Nucleus accumbens (tissue), 56 donors: ENCODE results near the gene ANKRD34A.
"Not testable (repeated sequence)": the region's sequence is repeated elsewhere in the genome, so short reads cannot be mapped to it uniquely, and the experiment has no call there.

Experiments
- DNase-seq, 56 donors: peaks; one replicate each; lab custom pipeline; 2025; lab: John Stamatoyannopoulos, UW

ANKRD34A gene

DNA sequence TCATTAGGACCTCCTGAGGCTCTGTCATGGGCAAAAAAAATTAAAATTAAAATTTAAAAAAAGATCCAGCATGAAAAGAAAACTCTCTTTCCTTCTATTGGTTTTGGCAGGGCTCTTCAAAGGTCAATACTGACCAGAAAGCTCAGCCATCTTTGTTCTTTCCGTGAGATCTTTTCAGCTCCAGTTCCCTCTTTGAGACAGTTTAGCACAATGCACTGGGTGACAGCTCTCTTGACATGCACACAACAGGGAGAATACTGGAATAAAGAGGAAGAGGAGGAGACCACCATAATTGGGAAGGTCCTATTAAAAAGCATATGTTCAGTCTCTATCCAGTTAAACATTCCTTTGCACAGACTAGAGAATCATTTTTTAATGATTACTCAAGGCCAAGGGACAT lies 12.8 kb downstream of the ANKRD34A start:
- no peak for DNase-seq

GRCh38 chr1:145949219-145949618 lies 15.2 kb downstream of the ANKRD34A start:
- no peak for DNase-seq

GRCh38 chr1:145947551-145947950 lies 16.8 kb downstream of the ANKRD34A start:
- DNase-seq = no peak

DNA sequence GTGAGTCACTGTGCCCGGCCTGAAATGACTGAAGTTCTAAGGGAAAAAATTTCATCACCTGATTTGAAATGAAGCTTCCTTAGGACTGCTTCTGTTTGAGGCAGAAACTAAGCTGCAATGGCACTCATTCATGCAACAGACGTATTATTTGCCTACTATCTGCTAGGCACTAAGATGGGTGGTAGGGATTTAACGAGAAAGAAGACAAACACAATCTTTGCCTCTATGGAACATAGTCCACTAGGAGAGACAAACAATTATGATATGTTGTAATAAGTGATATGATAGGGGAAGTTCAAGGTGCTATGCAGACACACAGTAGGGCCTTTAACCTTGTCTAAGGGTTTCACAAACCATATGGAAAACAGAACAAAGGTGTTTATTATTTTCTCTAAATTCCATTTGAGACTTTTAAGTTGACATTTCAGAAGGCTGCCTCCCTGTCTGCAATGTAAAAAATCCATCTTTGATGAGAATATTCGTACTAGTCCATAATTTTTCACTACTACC lies 17.8 kb downstream of the ANKRD34A start:
- DNase-seq = no peak

DNA sequence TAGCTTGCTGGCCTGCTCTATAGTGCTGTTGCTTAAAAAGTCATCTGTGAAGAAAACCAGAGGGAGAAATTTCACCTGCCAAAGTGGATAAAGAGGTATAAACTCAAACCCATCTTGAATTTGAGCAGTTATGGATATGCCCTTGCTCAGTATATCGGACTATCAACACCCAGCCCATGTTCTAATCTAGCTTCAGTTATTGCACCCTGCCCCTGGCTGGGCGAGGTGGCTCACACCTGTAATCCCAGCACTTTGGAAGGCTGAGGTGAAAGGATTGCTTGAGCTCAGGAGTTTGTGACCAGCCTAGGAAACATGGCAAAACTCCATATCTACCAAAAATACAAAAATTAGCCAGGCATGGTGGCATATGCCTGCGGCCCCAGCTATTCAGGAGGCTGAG lies 19.8 kb downstream of the ANKRD34A start:
- DNase-seq = no peak

GRCh38 chr1:145942871-145943270 lies 21.5 kb downstream of the ANKRD34A start:
- no peak for DNase-seq

DNA sequence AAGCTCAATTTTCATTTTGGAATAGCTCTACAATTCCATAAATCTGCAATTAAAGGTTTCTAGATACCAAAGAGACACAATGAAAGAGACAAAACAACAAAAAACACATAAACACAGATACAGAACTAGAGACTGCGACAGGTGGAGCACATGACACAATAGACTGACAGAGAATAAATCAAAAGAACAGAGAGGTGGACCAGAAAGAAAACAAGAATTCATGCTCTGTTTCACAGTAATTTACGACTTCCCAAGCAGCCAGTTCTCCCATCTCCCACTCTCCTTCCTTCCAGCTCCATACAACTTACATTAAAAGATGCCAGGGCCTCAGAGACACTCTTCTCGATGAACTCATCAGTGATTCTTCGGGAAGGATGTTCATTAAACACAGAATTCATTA lies 22.0 kb downstream of the ANKRD34A start:
- no peak for DNase-seq

- no peak for DNase-seq
These were observed 26.9 kb downstream of the ANKRD34A start for GRCh38 chr1:145937436-145937835.

- DNase-seq = peak in 2 of 56 donors; percentile 2 to 7
These were observed 28.1 kb downstream of the ANKRD34A start for GRCh38 chr1:145936247-145936646.

GRCh38 chr1:145935708-145936107 lies 28.7 kb downstream of the ANKRD34A start:
- DNase-seq = no peak

DNA sequence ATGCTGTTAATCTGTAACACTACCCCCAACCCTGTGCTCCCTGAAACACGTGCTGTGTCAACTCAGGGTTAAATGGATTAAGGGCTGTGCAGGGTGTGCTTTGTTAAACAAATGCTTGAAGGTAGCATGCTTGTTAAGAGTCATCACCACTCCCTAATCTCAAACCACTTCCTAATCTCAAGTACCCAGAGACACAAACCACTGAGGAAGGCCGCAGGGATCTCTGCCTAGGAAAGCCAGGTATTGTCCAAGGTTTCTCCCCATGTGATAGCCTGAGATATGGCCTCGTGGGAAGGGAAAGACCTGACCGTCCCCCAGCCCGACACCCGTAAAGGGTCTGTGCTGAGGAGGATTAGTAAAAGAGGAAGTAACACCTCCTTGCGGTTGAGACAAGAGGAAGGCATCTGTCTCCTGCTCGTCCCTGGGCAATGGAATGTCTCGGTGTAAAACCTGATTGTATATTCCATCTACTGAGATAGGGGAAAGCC lies 31.8 kb downstream of the ANKRD34A start:
- DNase-seq = peak in 1 of 56 donors; percentile 5

DNA sequence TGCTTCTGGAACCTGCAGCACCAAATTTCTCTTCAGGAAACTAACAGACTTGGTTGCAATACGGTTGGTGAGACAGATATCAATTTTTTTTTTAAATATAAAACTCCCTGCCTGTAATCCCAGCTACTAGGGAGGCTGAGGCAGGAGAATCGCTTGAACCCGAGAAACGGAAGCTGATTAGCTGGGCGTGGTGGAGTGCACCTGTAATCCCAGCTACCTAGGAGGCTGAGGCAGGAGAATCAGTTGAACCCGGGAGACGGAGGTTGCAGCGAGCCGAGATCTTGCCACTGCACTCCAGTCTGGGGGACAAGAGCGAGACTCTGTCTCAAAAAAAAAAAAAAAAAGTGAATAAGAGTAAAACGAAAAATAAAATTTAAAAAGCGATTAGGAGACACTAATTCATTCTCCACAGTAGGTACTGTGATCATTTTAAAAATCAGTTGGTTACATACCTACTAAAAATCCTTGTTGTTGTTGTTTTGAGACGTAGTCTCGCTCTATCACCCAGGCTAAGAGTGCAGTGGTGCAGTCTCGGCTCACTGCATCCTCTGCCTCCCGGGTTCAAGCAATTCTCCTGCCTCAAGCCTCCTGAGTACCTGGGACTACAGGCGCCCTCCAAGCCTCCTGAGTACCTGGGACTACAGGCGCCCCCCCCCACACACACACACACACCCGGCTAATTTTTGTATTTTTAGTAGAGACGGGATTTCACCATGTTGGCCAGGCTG lies 36.3 kb downstream of the ANKRD34A start:
- peak in 4 of 56 donors; percentile 4 to 43 (median 8) for DNase-seq

- DNase-seq = peak in 55 of 56 donors; percentile 43 to 98 (median 92)
These were observed 37.1 kb downstream of the ANKRD34A start, which contains the start of gene RBM8A for GRCh38 chr1:145927063-145927886. RBM8A (minus strand) TSS chr1:145927484; CDS start chr1:145927426, 58 bp downstream.

DNA sequence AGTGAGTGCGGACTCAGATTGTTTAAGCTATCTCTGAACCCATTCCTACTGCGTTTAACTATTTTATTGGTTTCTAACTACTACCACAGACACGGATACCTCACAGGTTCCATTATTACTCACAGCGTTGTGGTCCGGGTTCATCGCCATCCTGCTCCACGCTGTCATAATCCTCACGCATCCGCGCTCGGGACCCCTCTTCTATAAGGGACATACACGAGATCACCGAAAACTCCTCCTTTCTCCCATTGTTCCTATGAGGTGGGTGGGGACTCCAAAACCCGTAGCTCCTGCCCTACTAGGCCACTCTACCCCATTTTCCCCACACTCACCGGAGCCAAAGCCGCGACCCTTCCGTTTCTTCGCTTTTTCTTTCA lies 37.7 kb downstream of the ANKRD34A start:
- peak in 1 of 56 donors; percentile 35 for DNase-seq

DNA sequence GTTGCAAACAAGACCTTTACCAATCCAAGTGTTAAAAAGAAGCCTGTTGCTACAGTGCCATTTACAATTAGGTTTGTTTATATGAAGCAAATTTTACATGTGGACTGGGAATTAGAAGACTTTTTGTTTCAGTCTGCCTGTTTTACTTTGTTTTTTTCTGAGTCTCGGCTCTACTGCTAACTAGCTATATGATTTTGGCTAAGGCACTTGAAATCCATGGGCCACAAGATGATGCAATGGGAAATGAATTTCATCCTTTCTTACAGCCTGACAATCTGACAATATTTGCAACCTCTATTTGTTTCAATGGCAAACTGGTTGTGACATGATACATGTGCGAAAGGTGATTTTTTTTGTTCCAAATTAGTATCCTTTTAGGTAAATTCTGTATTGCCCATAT lies 42.1 kb downstream of the ANKRD34A start:
- no peak for DNase-seq

GRCh38 chr1:145920297-145920696 lies 44.1 kb downstream of the ANKRD34A start:
- DNase-seq = not testable (repeated sequence)

DNA sequence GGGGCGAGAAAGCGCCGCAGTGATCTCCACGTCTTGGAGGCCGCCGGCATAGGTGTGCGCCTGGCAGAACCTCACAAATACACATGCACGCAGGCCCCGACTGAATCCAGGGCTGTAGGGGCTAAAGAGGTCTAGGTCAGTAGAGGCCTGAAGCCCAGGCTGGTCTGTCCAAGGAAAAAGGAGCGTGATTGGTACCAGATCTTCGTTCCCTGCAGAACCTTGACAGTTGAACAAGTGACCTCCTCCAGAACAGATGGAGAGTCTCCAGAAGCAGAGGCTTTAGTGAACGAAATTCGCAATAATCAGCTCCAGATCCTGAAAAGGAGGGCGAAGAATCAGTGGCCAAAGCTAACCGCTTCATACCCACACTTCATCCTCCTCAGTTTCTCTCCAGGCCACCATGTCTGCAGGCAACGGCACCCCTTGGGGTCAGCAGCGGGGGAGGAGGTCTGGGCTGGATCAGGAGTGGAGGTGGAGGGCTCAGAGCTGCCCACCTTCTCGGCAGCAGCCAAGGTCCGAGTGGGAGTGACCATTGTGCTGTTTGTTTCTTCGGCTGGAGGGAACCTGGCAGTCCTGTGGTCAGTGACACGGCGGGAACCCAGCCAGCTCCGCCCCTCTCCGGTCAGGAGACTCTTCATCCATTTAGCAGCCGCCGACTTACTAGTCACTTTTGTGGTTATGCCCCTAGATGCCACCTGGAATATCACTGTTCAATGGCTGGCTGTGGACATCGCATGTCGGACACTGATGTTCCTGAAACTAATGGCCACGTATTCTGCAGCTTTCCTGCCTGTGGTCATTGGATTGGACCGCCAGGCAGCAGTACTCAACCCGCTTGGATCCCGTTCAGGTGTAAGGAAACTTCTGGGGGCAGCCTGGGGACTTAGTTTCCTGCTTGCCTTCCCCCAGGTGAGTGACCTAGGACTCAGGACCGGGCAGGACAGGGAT lies 45.1 kb downstream of the ANKRD34A start:
- peak in 32 of 56 donors; percentile 5 to 49 (median 28) for DNase-seq

DNA sequence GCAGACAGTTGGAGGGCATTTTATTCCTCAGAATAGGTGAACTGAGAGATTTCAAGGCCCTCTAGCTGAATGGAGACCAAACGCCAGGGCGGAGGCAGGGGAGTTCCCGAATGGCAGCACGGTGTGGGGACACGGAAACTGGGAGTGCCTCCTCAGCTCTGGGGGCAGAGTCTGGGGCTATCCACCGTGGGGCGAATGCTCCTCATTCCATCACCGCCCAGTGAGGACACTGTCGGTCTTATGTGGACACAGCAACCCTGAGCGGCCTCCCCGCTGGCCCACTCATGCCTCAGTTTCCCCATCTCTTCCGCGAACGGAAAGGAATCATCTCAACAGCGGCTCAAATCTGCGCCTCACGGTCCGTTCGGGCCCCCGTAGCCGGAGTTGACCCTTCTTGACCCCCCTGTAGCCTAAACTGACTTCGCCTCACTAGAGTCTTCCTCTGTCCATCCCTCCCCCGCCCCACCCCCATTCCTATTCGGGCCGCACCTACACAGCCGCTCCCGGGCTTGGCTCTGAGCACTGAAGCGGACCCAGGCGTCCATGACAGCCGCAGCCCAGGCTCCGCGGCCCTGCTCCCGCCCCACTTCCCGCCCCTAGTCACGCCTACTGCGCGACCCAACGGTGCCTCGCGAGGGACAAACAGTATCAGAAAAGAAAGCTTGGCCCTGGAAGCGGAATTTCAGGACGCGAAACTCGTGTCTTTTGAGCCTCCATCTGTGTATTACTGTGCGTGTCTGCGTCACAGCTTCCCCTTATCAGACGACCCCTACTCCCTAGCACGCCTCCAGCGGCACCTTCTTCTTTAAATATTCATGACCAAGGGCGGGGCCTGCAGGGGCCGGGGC lies 46.0 kb downstream of the ANKRD34A start, which contains the start of gene PEX11B:
Gene PEX11B (minus strand): TSS at position 574 of the 848 bp plus-strand sequence. CDS start 29 bp downstream, at position 545.
- DNase-seq = peak; percentile 62 to 98 (median 90)

DNA sequence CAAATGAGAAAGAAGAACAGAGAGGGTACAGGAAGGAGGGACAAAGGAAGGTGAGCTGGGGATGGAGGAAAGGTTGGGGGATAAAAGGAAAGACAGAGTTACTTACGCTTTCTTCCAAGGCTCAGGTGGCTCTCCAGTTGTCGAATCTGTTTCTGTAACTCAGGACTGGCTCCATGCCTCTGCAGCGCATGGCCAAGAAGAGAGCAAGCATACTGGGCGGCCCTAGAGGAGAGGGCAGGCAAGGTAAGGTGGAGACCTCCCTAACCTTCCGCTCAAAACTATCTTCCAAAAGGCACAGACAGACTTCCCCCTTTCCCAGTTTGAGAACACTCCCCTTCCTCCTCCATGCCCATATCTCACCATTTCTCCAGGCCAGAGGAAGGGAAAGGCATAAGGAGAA lies 46.8 kb downstream of the ANKRD34A start:
- DNase-seq = no peak
